Lower leg skin (tissue), 4 donors: Measurements from ENCODE around the gene SLC25A20. TPM values are rescaled to one million over a fixed set of nuclear protein-coding genes. Genes with fewer than 3 reads are reported as not detected.
"Not testable (repeated sequence)": the region's sequence is repeated elsewhere in the genome, so short reads cannot be mapped to it uniquely, and the experiment has no call there.

Experiments
- DNase-seq, 2 donors: peaks; one replicate each; pipeline ENCODE4 v3.0.0-alpha.2; 2019; ENCODE audit warnings: low spot score in 2 of 2
- H3K4me3 ChIP-seq: fragments of 200-600 bp; sonication (generic); 2 replicates; pipeline ENCODE4 v1.5.1; 2017; ENCODE audit warnings: mild to moderate bottlenecking, low read depth; ENCODE audit not compliant: poor library complexity, severe bottlenecking
- POLR2A ChIP-seq, 2 donors: fragments of 450-650 bp; IDR thresholded peaks; one replicate each; pipeline ENCODE4 v1.6.1; 2016 to 2017; ENCODE audit warnings: antibody characterized with exemption in 2 of 2, mild to moderate bottlenecking in 1 of 2, moderate library complexity in 1 of 2
- WGBS, 2 donors: methylation state at CpG; one replicate each; pipeline ENCODE4 v1.1.5; 2018; 5-methylcytosine and 5-hydroxymethylcytosine counted together
- intact Hi-C: fragments of 100-400 bp; cut with DNase I; formaldehyde crosslinking; loops from one replicate; pipeline ENCODE4 v1.15.0; 2023; ENCODE audit warnings: low total_unique reads
- total RNA-seq, 4 donors: library from RNA; depleted of rRNA; stranded (reverse); fragments of >200 nt; gene quantifications; one replicate each; pipeline ENCODE4 v1.1.0, GENCODE V29; 2016
- TF ChIP-seq, protein P1 (sequence below), 3 donors: fragments of 450-650 bp; IDR thresholded peaks; one replicate each; pipeline ENCODE4 v1.5.1; 2016; ENCODE audit warnings: antibody characterized with exemption in 3 of 3, mild to moderate bottlenecking in 3 of 3, moderate library complexity in 2 of 3

The SLC25A20 gene
- total RNA-seq, 4 donors from 2014 or later: 11.4 to 46.3 (median 20.4) TPM

GRCh38 chr3:48845170-48845569 lies 53.5 kb downstream of the SLC25A20 start:
- intact Hi-C loops: no loop called here
- TF ChIP-seq POLR2A (IDR thresholded peaks at IDR 0.05): no peak
- TF ChIP-seq, protein P1, sequence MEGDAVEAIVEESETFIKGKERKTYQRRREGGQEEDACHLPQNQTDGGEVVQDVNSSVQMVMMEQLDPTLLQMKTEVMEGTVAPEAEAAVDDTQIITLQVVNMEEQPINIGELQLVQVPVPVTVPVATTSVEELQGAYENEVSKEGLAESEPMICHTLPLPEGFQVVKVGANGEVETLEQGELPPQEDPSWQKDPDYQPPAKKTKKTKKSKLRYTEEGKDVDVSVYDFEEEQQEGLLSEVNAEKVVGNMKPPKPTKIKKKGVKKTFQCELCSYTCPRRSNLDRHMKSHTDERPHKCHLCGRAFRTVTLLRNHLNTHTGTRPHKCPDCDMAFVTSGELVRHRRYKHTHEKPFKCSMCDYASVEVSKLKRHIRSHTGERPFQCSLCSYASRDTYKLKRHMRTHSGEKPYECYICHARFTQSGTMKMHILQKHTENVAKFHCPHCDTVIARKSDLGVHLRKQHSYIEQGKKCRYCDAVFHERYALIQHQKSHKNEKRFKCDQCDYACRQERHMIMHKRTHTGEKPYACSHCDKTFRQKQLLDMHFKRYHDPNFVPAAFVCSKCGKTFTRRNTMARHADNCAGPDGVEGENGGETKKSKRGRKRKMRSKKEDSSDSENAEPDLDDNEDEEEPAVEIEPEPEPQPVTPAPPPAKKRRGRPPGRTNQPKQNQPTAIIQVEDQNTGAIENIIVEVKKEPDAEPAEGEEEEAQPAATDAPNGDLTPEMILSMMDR (IDR thresholded peaks at IDR 0.05): no peak
- WGBS, 2 donors: 27 to 40% methylated on average over 2 of the region's 2 CpGs

GRCh38 chr3:48837163-48837562 lies 61.5 kb downstream of the SLC25A20 start:
- H3K4me3 ChIP-seq: no peak overlapping the region
- TF ChIP-seq, protein P1 (IDR thresholded peaks at IDR 0.05): no peak
- TF ChIP-seq POLR2A (IDR thresholded peaks at IDR 0.05): no peak
- intact Hi-C loops: no loop called here
- 66% methylated on average over 2 of the region's 2 CpGs for whole genome bisulfite sequencing, 2 donors
- no peak for DNase-seq

More at GRCh38 chr3:48845170-48845569, 53.5 kb downstream of the SLC25A20 start:
- peak in 1 of 2 donors; percentile 7 for DNase-seq
- no peak overlapping the region for H3K4me3 ChIP-seq

- no peak for TF ChIP-seq POLR2A (IDR thresholded peaks at IDR 0.05)
- TF ChIP-seq, protein P1 (IDR thresholded peaks at IDR 0.05): no peak
- intact Hi-C loops: no loop called here
- peak in 1 of 2 donors; percentile 28 for DNase-seq
- 93% methylated on average over 11 of the region's 11 CpGs for WGBS, 2 donors
- H3K4me3 ChIP-seq: no peak overlapping the region
Measured at GRCh38 chr3:48835650-48836366, 62.9 kb downstream of the SLC25A20 start.

DNA sequence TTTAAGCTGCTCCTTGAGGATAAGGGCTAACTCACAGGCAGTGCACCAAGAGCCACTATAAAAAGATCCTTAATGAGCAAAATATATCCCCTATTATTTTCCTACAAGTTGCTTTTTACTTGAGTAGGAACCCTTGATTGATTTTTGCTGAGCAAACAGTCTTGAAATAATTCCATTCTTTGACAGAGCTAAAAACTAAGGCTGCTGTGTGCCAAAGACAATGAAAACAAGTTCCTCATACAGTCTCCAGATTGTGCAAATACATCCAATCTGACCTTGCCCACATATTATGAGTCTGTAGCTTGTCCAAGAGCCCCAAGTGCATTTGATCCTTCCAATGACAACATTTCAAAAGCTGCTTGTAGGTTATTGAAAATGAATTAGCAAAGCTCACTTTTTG lies 66.0 kb downstream of the SLC25A20 start:
- intact Hi-C loops: no loop called here
- TF ChIP-seq, protein P1 (IDR thresholded peaks at IDR 0.05): no peak
- no peak for TF ChIP-seq POLR2A (IDR thresholded peaks at IDR 0.05)
- DNase-seq: no peak
- no peak overlapping the region for H3K4me3 ChIP-seq

DNA sequence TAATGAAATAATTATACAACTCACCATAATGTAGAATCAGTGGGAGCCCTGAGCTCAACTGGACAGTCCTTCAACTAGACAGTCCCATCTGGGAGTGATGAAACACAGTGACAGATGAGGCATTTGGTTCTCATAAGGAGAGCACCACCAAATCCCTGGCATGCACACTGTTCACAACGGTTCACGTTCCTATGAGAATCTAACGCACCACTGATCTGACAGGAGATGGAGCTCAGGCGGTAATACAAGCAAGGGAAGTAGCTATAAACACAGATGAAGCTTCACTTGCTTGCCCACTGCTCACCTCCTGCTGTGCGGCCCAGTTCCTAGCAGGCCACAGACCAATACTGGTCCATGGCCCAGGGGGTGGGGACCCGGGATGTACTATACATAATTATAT lies 68.0 kb downstream of the SLC25A20 start:
- TF ChIP-seq, protein P1 (IDR thresholded peaks at IDR 0.05): no peak
- TF ChIP-seq POLR2A (IDR thresholded peaks at IDR 0.05): no peak
- 70 to 78% methylated on average over 6 of the region's 6 CpGs for WGBS, 2 donors
- H3K4me3 ChIP-seq: no peak overlapping the region
- intact Hi-C loops: no loop called here
- DNase-seq: peak in 1 of 2 donors; percentile 46

DNA sequence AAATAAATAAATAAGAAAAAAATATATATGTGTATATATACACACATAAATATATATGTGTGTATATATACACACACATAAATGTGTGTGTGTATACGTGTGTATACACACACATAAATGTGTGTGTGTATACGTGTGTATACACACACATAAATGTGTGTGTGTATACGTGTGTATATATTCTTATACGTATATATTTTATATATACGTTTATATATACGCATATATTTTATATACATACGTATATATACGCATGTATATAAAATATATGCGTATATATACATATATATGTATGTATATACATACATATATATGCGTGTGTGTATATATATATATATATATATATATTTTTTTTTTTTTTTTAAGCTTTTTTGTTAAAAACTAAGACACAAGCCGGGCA lies 69.2 kb downstream of the SLC25A20 start:
- WGBS, 2 donors: 93 to 95% methylated on average over 11 of the region's 11 CpGs
- intact Hi-C loops, H3K4me3 ChIP-seq, DNase-seq: not testable (repeated sequence)

DNA sequence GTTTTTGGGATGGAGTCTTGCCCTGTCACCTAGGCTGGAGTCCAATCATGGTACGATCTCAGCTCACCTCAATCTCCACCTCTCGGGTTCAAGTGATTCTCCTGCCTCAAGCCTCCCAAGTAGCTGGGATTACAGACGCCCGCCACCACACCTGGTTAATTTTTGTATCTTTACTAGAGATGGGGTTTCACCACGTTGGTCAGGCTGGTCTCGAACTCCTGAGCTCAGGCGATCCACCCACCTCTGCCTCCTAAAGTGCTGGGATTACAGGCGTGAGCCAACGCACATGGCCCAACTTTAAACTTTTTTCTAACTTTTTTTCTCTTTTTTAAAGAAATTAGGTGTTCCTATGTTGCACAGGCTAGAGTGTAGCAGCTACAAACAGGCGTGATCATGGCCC lies 70.8 kb downstream of the SLC25A20 start:
- WGBS, 2 donors: 96% methylated on average over 10 of the region's 10 CpGs
- H3K4me3 ChIP-seq, intact Hi-C loops: not testable (repeated sequence)
- peak in 1 of 2 donors; percentile 67 for DNase-seq
